GM12891 (cell line): Measurements from ENCODE around the gene PJVK.

Experiments used
- POLR2A ChIP-seq: IDR thresholded peaks from 2 replicates; pipeline ENCODE4 v1.6.1; 2011; ENCODE audit warnings: low read depth, low read length, control low read depth
- POLR2AphosphoS5 ChIP-seq: IDR thresholded peaks from 2 replicates; pipeline ENCODE4 v1.6.1; 2011; ENCODE audit warnings: low read depth, low read length, control low read depth
- SPI1 ChIP-seq: IDR thresholded peaks from 2 replicates; pipeline ENCODE4 v1.6.1; 2011; ENCODE audit warnings: low read depth, low read length, control low read depth

DNA sequence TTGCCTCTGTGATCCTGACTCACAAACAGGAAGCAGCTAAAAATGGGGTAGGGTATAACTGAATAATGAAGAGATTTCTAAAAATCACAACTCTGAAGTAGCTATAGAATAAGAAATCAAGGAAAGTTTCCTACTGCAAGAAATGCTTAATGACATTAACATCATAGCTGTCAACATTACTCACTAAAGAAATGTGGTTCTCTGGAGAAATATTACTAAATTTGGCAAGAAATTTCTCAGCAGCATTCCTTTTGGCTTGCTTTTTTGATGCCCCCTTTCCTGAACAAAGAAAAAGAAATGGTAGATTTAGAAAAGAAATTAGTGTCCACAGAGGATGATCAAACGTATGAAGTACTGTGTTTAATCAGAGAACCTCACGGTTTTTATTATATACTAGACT lies 9.8 kb upstream of the PJVK start:
- no peak for TF ChIP-seq POLR2A
- TF ChIP-seq SPI1, result no peak
- no peak for TF ChIP-seq POLR2AphosphoS5
